H1 (cell line): ENCODE results near the gene NSDHL. TPM values are rescaled to one million over a fixed set of nuclear protein-coding genes. Genes with fewer than 3 reads are reported as not detected.
A peak's percentile ranks its signal among the peaks of the same experiment; 100 is the strongest.

ENCODE experiments used
- CTCF ChIA-PET: fragments of 300-600 bp; sonication (Branson Sonifier 250); formaldehyde crosslinking; loops from one replicate; lab custom pipeline; 2021; ENCODE audit not compliant: partially characterized antibody; lab: Charles Lee
- POLR2A ChIA-PET: fragments of 300-600 bp; sonication (Branson Sonifier 250); formaldehyde crosslinking; loops from one replicate; lab custom pipeline; 2021; ENCODE audit warnings: inconsistent platforms; ENCODE audit not compliant: partially characterized antibody; lab: Charles Lee
- DNase-seq, 2 experiments: peaks; one replicate each; pipeline versions ENCODE4 v3.0.0 to v3.0.0-alpha.2; 2010 to 2022; ENCODE audit warnings: low spot score in 2 of 2, low read depth in 1 of 2, mixed read lengths in 1 of 2
- FAIRE-seq: peaks from 2 replicates; lab custom pipeline; 2011; peaks lifted over from hg19 to GRCh38; lab: Jason Lieb, UNC
- H2AFZ ChIP-seq: 2 replicates; pipeline ENCODE4 v1.8.1; 2012; ENCODE audit warnings: low read length, inconsistent platforms
- H2AK5ac ChIP-seq: 2 replicates; pipeline ENCODE4 v1.6.1; 2013; ENCODE audit warnings: low read depth, low read length
- H2BK120ac ChIP-seq: replicated peaks from 2 replicates; pipeline ENCODE3; 2013; ENCODE audit warnings: low read depth, low read length, inconsistent platforms
- H2BK12ac ChIP-seq: 2 replicates; pipeline ENCODE4 v1.6.1; 2013; ENCODE audit warnings: low read depth, low read length
- H2BK15ac ChIP-seq: 2 replicates; pipeline ENCODE4 v1.6.1; 2013; ENCODE audit warnings: low read length
- H2BK20ac ChIP-seq: 2 replicates; pipeline ENCODE4 v1.6.1; 2013; ENCODE audit warnings: low read length
- H2BK5ac ChIP-seq: 2 replicates; pipeline ENCODE4 v1.6.1; 2013; ENCODE audit warnings: low read depth, low read length
- H3K14ac ChIP-seq: 2 replicates; pipeline ENCODE4 v1.6.1; 2013; ENCODE audit warnings: inconsistent platforms; ENCODE audit not compliant: insufficient read length
- H3K18ac ChIP-seq: 2 replicates; pipeline ENCODE4 v1.6.1; 2013; ENCODE audit warnings: low read length; ENCODE audit errors: extremely low read depth
- H3K23ac ChIP-seq: 2 replicates; pipeline ENCODE4 v1.6.1; 2013; ENCODE audit warnings: inconsistent platforms; ENCODE audit not compliant: insufficient read length
- H3K23me2 ChIP-seq: 2 replicates; pipeline ENCODE4 v1.6.1; 2013; ENCODE audit warnings: low read depth, low read length
- H3K27ac ChIP-seq: 2 replicates; pipeline ENCODE4 v1.6.1; 2011; ENCODE audit warnings: low read depth, low read length, inconsistent platforms
- H3K27me3 ChIP-seq, 4 experiments: replicated peaks in 1 of 4; 1 replicate in 1 of 4; 2 replicates in 3 of 4; pipeline versions ENCODE4 v1.6.1 to v1.8.1; 2011 to 2013; ENCODE audit warnings: low read length in 3 of 4, mild to moderate bottlenecking in 3 of 4, inconsistent platforms in 2 of 4, mixed read lengths in 2 of 4, moderate library complexity in 1 of 4; ENCODE audit not compliant: control insufficient read depth in 3 of 4, insufficient read depth in 3 of 4; ENCODE audit errors: extremely low read depth in 1 of 4
- H3K36me3 ChIP-seq, 4 experiments: 2 replicates each; pipeline versions ENCODE4 v1.6.1 to v1.8.1; 2011 to 2013; ENCODE audit warnings: mild to moderate bottlenecking in 4 of 4, low read length in 3 of 4, moderate library complexity in 2 of 4, control low read depth in 1 of 4, inconsistent platforms in 1 of 4; ENCODE audit not compliant: insufficient read depth in 4 of 4, control insufficient read depth in 2 of 4
- H3K4ac ChIP-seq: replicated peaks from 2 replicates; pipeline ENCODE3; 2013; ENCODE audit warnings: low read length, low read depth, mixed read lengths, inconsistent platforms; ENCODE audit not compliant: insufficient read length
- H3K4me1 ChIP-seq, 4 experiments: replicated peaks in 1 of 4; 1 replicate in 1 of 4; 2 replicates in 3 of 4; pipeline versions ENCODE4 v1.6.1 to v1.8.1; 2011 to 2013; ENCODE audit warnings: low read length in 3 of 4, inconsistent platforms in 2 of 4, mixed read lengths in 1 of 4; ENCODE audit not compliant: insufficient read depth in 4 of 4, control insufficient read depth in 3 of 4
- H3K4me2 ChIP-seq, 2 experiments: 2 replicates each; pipeline versions ENCODE4 v1.6.1 to v1.8.1; 2011 to 2013; ENCODE audit warnings: low read depth in 2 of 2, low read length in 2 of 2, control low read depth in 1 of 2, inconsistent platforms in 1 of 2, mild to moderate bottlenecking in 1 of 2; ENCODE audit not compliant: insufficient read depth in 1 of 2
- H3K4me3 ChIP-seq, 4 experiments: fragments of 200-600, 300-600 bp in 1 of 4; sonication (generic), shearing (Covaris generic), sonication (Bioruptor Twin) in 1 of 4; 2 replicates each; pipeline versions ENCODE4 v1.5.1 to v1.8.1; 2011 to 2016; ENCODE audit warnings: low read length in 4 of 4, low read depth in 3 of 4, control low read depth in 2 of 4, inconsistent platforms in 2 of 4, mild to moderate bottlenecking in 2 of 4, mixed read lengths in 1 of 4, moderate library complexity in 1 of 4; ENCODE audit not compliant: insufficient read depth in 2 of 4; ENCODE audit errors: extremely low read depth in 1 of 4
- H3K56ac ChIP-seq: replicated peaks from 2 replicates; pipeline ENCODE3; 2013; ENCODE audit warnings: low read depth, mild to moderate bottlenecking, mixed read lengths, low read length, inconsistent platforms; ENCODE audit not compliant: insufficient read length
- H3K79me1 ChIP-seq: 2 replicates; pipeline ENCODE4 v1.6.1; 2013; ENCODE audit warnings: low read depth, low read length, control low read depth
- H3K79me2 ChIP-seq, 2 experiments: 2 replicates each; pipeline versions ENCODE4 v1.6.1 to v1.8.1; 2012 to 2013; ENCODE audit warnings: low read length in 2 of 2, mild to moderate bottlenecking in 2 of 2, inconsistent platforms in 1 of 2; ENCODE audit not compliant: insufficient read depth in 2 of 2, control insufficient read depth in 1 of 2
- H3K9ac ChIP-seq, 4 experiments: replicated peaks in 1 of 4; 1 replicate in 1 of 4; 2 replicates in 3 of 4; pipeline versions ENCODE4 v1.6.1 to v1.8.1; 2011 to 2013; ENCODE audit warnings: low read depth in 3 of 4, low read length in 3 of 4, control low read depth in 2 of 4, mild to moderate bottlenecking in 2 of 4, moderate library complexity in 2 of 4, inconsistent platforms in 1 of 4; ENCODE audit errors: extremely low read depth in 1 of 4
- H3K9me3 ChIP-seq, 2 experiments: 2 replicates each; pipeline versions ENCODE4 v1.6.1 to v1.8.1; 2012 to 2013; ENCODE audit warnings: mild to moderate bottlenecking in 2 of 2, moderate library complexity in 2 of 2, control low read depth in 1 of 2, inconsistent platforms in 1 of 2, low read depth in 1 of 2, low read length in 1 of 2, mixed read lengths in 1 of 2; ENCODE audit not compliant: insufficient read depth in 2 of 2
- H4K20me1 ChIP-seq, 2 experiments: replicated peaks in 1 of 2; 2 replicates each; pipeline versions ENCODE3 to v1.8.1; 2011 to 2013; ENCODE audit warnings: inconsistent platforms in 2 of 2, low read length in 2 of 2, mild to moderate bottlenecking in 1 of 2; ENCODE audit not compliant: insufficient read depth in 2 of 2, control insufficient read depth in 1 of 2
- H4K5ac ChIP-seq: 2 replicates; pipeline ENCODE4 v1.6.1; 2013; ENCODE audit warnings: low read length, low read depth, mixed read lengths, inconsistent platforms; ENCODE audit not compliant: insufficient read length
- H4K8ac ChIP-seq: 2 replicates; pipeline ENCODE4 v1.8.0; 2013; ENCODE audit warnings: mild to moderate bottlenecking, moderate library complexity, low read length, inconsistent platforms; ENCODE audit not compliant: insufficient read depth; ENCODE audit errors: extremely low read depth
- H4K91ac ChIP-seq: replicated peaks from 2 replicates; pipeline ENCODE3; 2013; ENCODE audit warnings: low read length, mixed read lengths, inconsistent platforms; ENCODE audit not compliant: insufficient read length
- CBX5 ChIP-seq: fragments of 300-800, 300-1000 bp; sonication (generic); IDR thresholded peaks from 2 replicates; pipeline ENCODE4 v1.7.1; 2016; ENCODE audit warnings: antibody characterized with exemption, low read length, low read depth
- CHD2 ChIP-seq: IDR thresholded peaks from 2 replicates; pipeline ENCODE4 v1.6.1; 2012; ENCODE audit warnings: low read length, improper control_type of control experiment
- EGR1 ChIP-seq: IDR thresholded peaks from 2 replicates; pipeline ENCODE4 v1.6.1; 2011; ENCODE audit warnings: low read depth, low read length, borderline replicate concordance
- GTF2F1 ChIP-seq: IDR thresholded peaks from 2 replicates; pipeline ENCODE4 v1.6.1; 2012; ENCODE audit warnings: low read depth, low read length, improper control_type of control experiment, borderline replicate concordance
- JUND ChIP-seq: IDR thresholded peaks from 2 replicates; pipeline ENCODE4 v1.6.1; 2011; ENCODE audit warnings: mild to moderate bottlenecking, improper control_type of control experiment, low read length
- KDM1A ChIP-seq: fragments of 200-600, 300-600 bp; sonication (generic); IDR thresholded peaks from 2 replicates; pipeline ENCODE4 v1.7.1; 2016; ENCODE audit warnings: mild to moderate bottlenecking, low read length, borderline replicate concordance
- KDM5A ChIP-seq: fragments of 200-600 bp; IDR thresholded peaks from 2 replicates; pipeline ENCODE4 v1.7.1; 2012; ENCODE audit warnings: mild to moderate bottlenecking, low read length, inconsistent platforms, mixed read lengths
- PHF8 ChIP-seq: fragments of 200-600 bp; sonication (generic); conservative IDR thresholded peaks from 2 replicates; pipeline ENCODE4 v1.7.1; 2012; ENCODE audit warnings: low read depth, mild to moderate bottlenecking, inconsistent platforms, low read length, moderate library complexity
- SAP30 ChIP-seq: fragments of 300-600 bp; sonication (generic); IDR thresholded peaks from 2 replicates; pipeline ENCODE4 v1.7.1; 2012; ENCODE audit warnings: low read length, moderate library complexity, mild to moderate bottlenecking, inconsistent platforms; ENCODE audit not compliant: insufficient read depth, insufficient replicate concordance
- SUZ12 ChIP-seq: fragments of 200-600 bp; sonication (generic); IDR thresholded peaks from 2 replicates; pipeline ENCODE4 v1.6.1; 2012; ENCODE audit warnings: mild to moderate bottlenecking, inconsistent platforms, low read length, moderate library complexity, mixed read lengths
- TCF12 ChIP-seq: IDR thresholded peaks from 2 replicates; pipeline ENCODE4 v1.6.1; 2011; ENCODE audit warnings: low read depth, mild to moderate bottlenecking, low read length
- ZNF274 ChIP-seq: IDR thresholded peaks from 2 replicates; pipeline ENCODE4 v1.7.0; 2012; ENCODE audit warnings: low read length, borderline replicate concordance; ENCODE audit errors: extremely low read depth
- WGBS, 2 experiments: shearing (Covaris generic) in 1 of 2; methylation state at CpG; one replicate each; pipeline versions ENCODE4 v1.1.6 to v1.1.7; 2013 to 2015; ENCODE audit warnings: low lambda C conversion rate in 2 of 2, mixed read lengths in 2 of 2, inconsistent platforms in 1 of 2, low coverage in 1 of 2, missing lambda C conversion rate in 1 of 2; ENCODE audit not compliant: insufficient replicate concordance in 2 of 2, insufficient coverage in 1 of 2, insufficient read length in 1 of 2; ENCODE audit errors: extremely low coverage in 1 of 2, missing lambda C conversion rate in 1 of 2; 5-methylcytosine and 5-hydroxymethylcytosine counted together
- polyA plus RNA-seq, 7 experiments: library from polyadenylated mRNA; depleted of rRNA in 3 of 7; stranded (reverse) in 5 of 7; unstranded in 2 of 7; fragments of >200 nt in 5 of 7; fragments of 200-250 nt in 2 of 7; gene quantifications; 1 replicate in 5 of 7; 2 replicates in 1 of 7; 4 replicates in 1 of 7; pipeline versions ENCODE4 v1.2.1 to v1.2.3, GENCODE V29; 2011 to 2013; ENCODE audit warnings: missing spikeins in 2 of 7, mixed read lengths in 2 of 7
- total RNA-seq: library from RNA; stranded (reverse); fragmentation: NEBNext Ultra II Directional; extraction: Animal tissue kit (Norgen Biotek cat#: 25700); gene quantifications from 2 replicates; pipeline ENCODE4 v1.2.1, GENCODE V29; 2021

The NSDHL gene
- total and polyA plus RNA-seq, 2 of the 8 experiments (the other 6 are each of a cell fraction or from before 2014, with no cell fraction given) = 31.5 to 34.6 TPM

DNA sequence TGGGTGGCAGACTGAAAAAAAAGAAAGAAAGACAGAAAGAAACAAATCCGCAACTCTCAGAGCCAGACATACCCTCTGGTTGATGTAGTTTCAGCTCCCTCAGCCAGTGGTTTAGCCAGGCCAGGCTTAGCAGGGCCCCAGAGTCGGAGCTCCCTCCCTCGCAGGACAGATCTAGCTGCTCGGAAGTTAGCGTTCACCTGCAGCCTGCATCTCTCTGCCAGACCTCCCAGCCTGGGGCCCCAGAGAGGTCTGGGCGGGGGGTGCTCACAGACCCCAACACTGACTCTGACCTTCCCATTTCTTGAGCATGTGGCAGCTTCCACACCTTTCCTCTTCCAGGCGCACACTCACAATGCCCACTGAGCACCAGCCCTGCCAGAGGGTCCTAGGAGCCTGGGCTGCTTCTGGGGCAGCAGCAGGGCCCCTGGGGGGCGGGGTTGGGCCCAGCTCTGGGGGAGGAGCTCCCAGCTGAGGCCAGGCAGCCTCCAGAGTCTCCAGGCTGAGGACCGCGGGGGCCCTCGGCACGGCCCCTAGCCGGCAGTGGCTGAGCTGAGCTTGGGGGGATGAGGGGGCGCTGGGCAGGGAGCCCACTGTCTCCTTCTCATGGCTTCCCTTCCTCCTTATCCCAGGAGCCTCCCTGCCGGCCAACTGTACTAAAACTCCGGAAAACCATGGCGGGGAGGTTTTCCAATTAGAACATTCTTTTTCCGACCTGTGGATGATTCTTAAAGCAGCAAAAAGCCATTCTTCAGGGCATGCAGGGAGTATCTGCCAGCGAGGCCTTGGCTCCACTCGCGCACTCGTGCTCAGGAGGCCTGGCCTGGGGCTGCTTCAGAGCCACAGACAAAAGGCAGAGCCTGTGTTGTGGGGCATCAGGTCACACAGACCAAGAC lies 62.4 kb downstream of the NSDHL start:
- Histone ChIP-seq H2AFZ (no peak overlapping the region), H3K4me2 (peak overlapping the region; percentile 21 to 27; a peak in 1 of 4 replicates)
- CTCF ChIA-PET = interaction anchor here (1.0 to 2.2 kb wide), 5 partner anchors 9 to 72 kb away, joined by 3 to 7 read pairs (median 4); no protein-coding TSS in a partner anchor
- TF ChIP-seq CHD2 (no peak), PHF8 (no peak), TCF12 (no peak), SUZ12 (no peak), GTF2F1 (no peak), EGR1 (no peak), CBX5 (no peak), KDM1A (no peak), JUND (no peak), KDM5A (no peak), SAP30 (no peak), ZNF274 (no peak)

More for the DNA sequence above, 62.4 kb downstream of the NSDHL start:
- peaks cover 2% of the 10 kb centered on the region; the same call in 1 of the 2 replicates for H3K23me2 ChIP-seq
- H3K23ac ChIP-seq = no peak overlapping the region
- H3K14ac ChIP-seq = no peak overlapping the region
- peak overlapping the region; percentile 29 for H2BK120ac ChIP-seq
- no peaks in the 10 kb centered on the region for H3K79me1 ChIP-seq
- H4K8ac ChIP-seq = peak overlapping the region; percentile 16; the same call in 1 of the 2 replicates
- peak overlapping the region; percentile 90; the same call in 1 of the 2 replicates for H2BK12ac ChIP-seq
- no peak overlapping the region for H2BK15ac ChIP-seq
- no peak for FAIRE-seq
- H3K27ac ChIP-seq = no peak overlapping the region
- H3K9ac ChIP-seq = no peak overlapping the region
- H3K4me1 ChIP-seq = peaks cover 6 to 41% (median 21%) of the 10 kb centered on the region in 4 experiments
- 51% methylated on average over 12 of the region's 22 CpGs; no CpG with 5 or more reads in 1 of the 2 experiments for WGBS, 2 experiments
- no peak overlapping the region for H2BK20ac ChIP-seq
- DNase-seq = no peak
- peak overlapping the region; percentile 71 for H4K91ac ChIP-seq
- H3K36me3 ChIP-seq = no peaks in the 10 kb centered on the region
- peak overlapping the region; percentile 40; the same call in 1 of the 2 replicates for H2BK5ac ChIP-seq
- POLR2A ChIA-PET = interaction anchor here (1.1 to 1.3 kb wide), 3 partner anchors 11 to 20 kb away, joined by 3 to 5 read pairs (median 3); no protein-coding TSS in a partner anchor
- H3K27me3 ChIP-seq = peaks cover 0 to 2% (median 0%) of the 10 kb centered on the region in 4 experiments; a peak in 2 of 7 replicates
- H4K5ac ChIP-seq = no peak overlapping the region
- no peaks in the 10 kb centered on the region for H3K79me2 ChIP-seq
- no peaks in the 10 kb centered on the region for H3K9me3 ChIP-seq
- H3K56ac ChIP-seq = no peak overlapping the region
- no peak overlapping the region for H2AK5ac ChIP-seq
- H3K4ac ChIP-seq = no peak overlapping the region
- peak overlapping the region; percentile 71 for H3K18ac ChIP-seq
- no peaks in the 10 kb centered on the region for H4K20me1 ChIP-seq
- no peak overlapping the region for H3K4me3 ChIP-seq
